Measurements from ENCODE around the gene TWIST2.

DNA sequence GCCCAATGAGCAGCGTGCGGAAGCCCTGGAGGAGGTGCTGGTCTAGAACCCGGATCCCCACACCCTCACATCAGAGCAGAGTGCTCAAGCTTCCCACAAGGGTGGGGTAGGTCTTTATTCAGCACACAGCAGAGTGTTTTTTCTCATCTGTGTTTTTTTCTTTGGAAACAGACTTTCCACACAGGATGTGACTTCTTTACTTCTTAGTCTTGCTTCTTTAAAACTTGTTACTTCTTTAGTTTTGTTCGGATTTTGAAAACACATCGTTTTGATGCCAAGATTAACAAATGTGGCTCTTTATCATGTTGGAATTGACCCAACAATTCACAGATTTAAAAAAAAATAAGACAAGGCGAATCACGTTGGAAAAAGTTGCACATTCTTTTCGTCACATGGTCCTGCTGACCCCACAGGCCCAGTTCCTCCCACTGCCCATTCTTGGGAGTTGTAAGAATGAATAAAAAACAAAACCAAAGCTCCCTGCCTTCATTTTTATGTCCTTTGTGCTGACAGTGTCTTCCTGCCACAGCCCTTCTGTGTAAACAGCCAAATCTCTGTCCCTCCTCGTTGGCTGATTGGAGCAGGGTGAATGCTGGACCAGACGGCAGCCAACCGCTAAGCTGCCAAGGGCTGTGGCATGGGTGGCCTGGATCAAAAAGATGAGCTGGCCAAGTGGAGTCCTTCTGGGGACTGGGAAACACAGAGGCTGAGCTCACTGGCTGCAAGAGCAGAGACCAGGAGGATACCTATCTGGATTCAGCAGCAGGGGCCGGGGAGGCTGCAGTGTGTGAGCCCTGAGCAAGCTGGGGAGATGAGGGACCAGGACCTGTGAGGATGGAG lies 81.6 kb downstream of the TWIST2 start:
- no peak for TF ChIP-seq NR2C2 (IDR thresholded peaks at IDR 0.05; ENCODE audit: borderline replicate concordance, control insufficient read depth, insufficient read length, low read depth)
- no peak for TF ChIP-seq CBFB (IDR thresholded peaks at IDR 0.05; ENCODE audit: low read depth)
- no peak for TF ChIP-seq EZH2 (IDR thresholded peaks at IDR 0.05; ENCODE audit: borderline replicate concordance, control insufficient read depth, low read depth, low read length)
- no peak for TF ChIP-seq CTCF (IDR thresholded peaks at IDR 0.05 in 2 of 3, conservative IDR thresholded peaks at IDR 0.05 in 1 of 3; ENCODE audit: control insufficient read depth in 2 of 3, extremely low read depth in 1 of 3, insufficient read depth in 1 of 3, low read depth in 3 of 3, low read length in 3 of 3)
- no peak for TF ChIP-seq POLR2A (IDR thresholded peaks at IDR 0.05; ENCODE audit: low read depth, low read length)
- TF ChIP-seq POLR2AphosphoS5 (IDR thresholded peaks at IDR 0.05; ENCODE audit: low read length) = no peak
- TF ChIP-seq PBX3 (IDR thresholded peaks at IDR 0.05; ENCODE audit: insufficient replicate concordance, low read depth, low read length) = no peak
- TF ChIP-seq FOXM1 (IDR thresholded peaks at IDR 0.05; ENCODE audit: low read depth, low read length) = no peak
- TF ChIP-seq CBX3 (IDR thresholded peaks at IDR 0.05; ENCODE audit: borderline replicate concordance, low read depth) = no peak
- no peak for TF ChIP-seq USF2 (IDR thresholded peaks at IDR 0.05; ENCODE audit: borderline replicate concordance, low read depth, low read length)
- TF ChIP-seq, protein P1, sequence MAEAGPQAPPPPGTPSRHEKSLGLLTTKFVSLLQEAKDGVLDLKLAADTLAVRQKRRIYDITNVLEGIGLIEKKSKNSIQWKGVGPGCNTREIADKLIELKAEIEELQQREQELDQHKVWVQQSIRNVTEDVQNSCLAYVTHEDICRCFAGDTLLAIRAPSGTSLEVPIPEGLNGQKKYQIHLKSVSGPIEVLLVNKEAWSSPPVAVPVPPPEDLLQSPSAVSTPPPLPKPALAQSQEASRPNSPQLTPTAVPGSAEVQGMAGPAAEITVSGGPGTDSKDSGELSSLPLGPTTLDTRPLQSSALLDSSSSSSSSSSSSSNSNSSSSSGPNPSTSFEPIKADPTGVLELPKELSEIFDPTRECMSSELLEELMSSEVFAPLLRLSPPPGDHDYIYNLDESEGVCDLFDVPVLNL (IDR thresholded peaks at IDR 0.05; ENCODE audit: low read depth, low read length) = no peak
- TF ChIP-seq HDGF (IDR thresholded peaks at IDR 0.05) = no peak
- TF ChIP-seq EP300 (IDR thresholded peaks at IDR 0.05; ENCODE audit: borderline replicate concordance in 1 of 2, control insufficient read depth in 1 of 2, low read depth in 2 of 2, low read length in 2 of 2) = no peak
- no peak for TF ChIP-seq KDM1A (IDR thresholded peaks at IDR 0.05; ENCODE audit: borderline replicate concordance)
